ENCODE measurements around the gene MTMR11. TPM values are rescaled to one million over a fixed set of nuclear protein-coding genes. Genes with fewer than 3 reads are reported as not detected.

The MTMR11 gene
- total RNA-seq, 1 experiment from 2014 or later = 10.5 TPM

- Histone ChIP-seq H3K27ac (ENCODE audit: low read depth, low read length) (no peak overlapping the region), H3K4me1 (ENCODE audit: control insufficient read depth in 1 of 2, insufficient read depth in 2 of 2, low read length in 2 of 2) (peaks cover 21 to 47% of the 10 kb centered on the region in 2 experiments), H3K9me3 (ENCODE audit: control insufficient read depth in 1 of 2, insufficient read depth in 1 of 2, low read depth in 1 of 2, low read length in 2 of 2) (no peaks in the 10 kb centered on the region), H2AFZ (ENCODE audit: low read depth, low read length, poor library complexity, severe bottlenecking) (no peak overlapping the region), H3K9me2 (ENCODE audit: insufficient read depth) (no peaks in the 10 kb centered on the region), H4K20me1 (ENCODE audit: insufficient read depth) (no peaks in the 10 kb centered on the region), H3K27me3 (ENCODE audit: insufficient read depth, low read length) (no peaks in the 10 kb centered on the region), H3K9ac (ENCODE audit: low read length) (no peak overlapping the region), H3K4me2 (ENCODE audit: low read length) (no peak overlapping the region), H3K36me3 (ENCODE audit: control insufficient read depth in 1 of 2, insufficient read depth in 2 of 2, low read length in 2 of 2) (no peaks in the 10 kb centered on the region), H3K4me3 (replicated peaks in 1 of 2; ENCODE audit: low read depth in 1 of 2, low read length in 2 of 2) (no peak overlapping the region), H3K79me2 (ENCODE audit: insufficient read depth, low read length) (no peaks in the 10 kb centered on the region)
- ChIA-PET RAD21 (ENCODE audit: low non-redundant PET in 1 of 2, low total read pairs in 2 of 2, uncharacterized antibody in 2 of 2, unreplicated experiment in 2 of 2) (no interaction called here), POLR2A (interaction anchor here (1.1 kb wide), 1 partner anchor 47 kb away, joined by 3 read pairs; a partner anchor contains a TSS), CTCF (no interaction called here)
- DNase-seq (ENCODE audit: low read depth, low spot score) (no peak), ATAC-seq (no peak)
- no TSS peak for BruUV-seq (replicated peaks)
- intact Hi-C loops (cut with micrococcal nuclease) = no loop called here
- TF ChIP-seq EZH2phosphoT487 (IDR thresholded peaks at IDR 0.05; ENCODE audit: borderline replicate concordance) (no peak), SP1 (IDR thresholded peaks at IDR 0.05; ENCODE audit: low read depth) (no peak), TCF7L2 (IDR thresholded peaks at IDR 0.05; ENCODE audit: borderline replicate concordance, extremely low read depth, insufficient read depth, insufficient read length) (no peak), ZFX (IDR thresholded peaks at IDR 0.05) (no peak), CEBPB (IDR thresholded peaks at IDR 0.05; ENCODE audit: low read depth) (no peak), SRF (IDR thresholded peaks at IDR 0.05; ENCODE audit: low read depth) (no peak), ZNF274 (IDR thresholded peaks at IDR 0.05; ENCODE audit: low read depth, low read length) (no peak)
- TF ChIP-seq, protein P1, sequence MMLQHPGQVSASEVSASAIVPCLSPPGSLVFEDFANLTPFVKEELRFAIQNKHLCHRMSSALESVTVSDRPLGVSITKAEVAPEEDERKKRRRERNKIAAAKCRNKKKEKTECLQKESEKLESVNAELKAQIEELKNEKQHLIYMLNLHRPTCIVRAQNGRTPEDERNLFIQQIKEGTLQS (IDR thresholded peaks at IDR 0.05) = no peak
- TF ChIP-seq, protein P2, sequence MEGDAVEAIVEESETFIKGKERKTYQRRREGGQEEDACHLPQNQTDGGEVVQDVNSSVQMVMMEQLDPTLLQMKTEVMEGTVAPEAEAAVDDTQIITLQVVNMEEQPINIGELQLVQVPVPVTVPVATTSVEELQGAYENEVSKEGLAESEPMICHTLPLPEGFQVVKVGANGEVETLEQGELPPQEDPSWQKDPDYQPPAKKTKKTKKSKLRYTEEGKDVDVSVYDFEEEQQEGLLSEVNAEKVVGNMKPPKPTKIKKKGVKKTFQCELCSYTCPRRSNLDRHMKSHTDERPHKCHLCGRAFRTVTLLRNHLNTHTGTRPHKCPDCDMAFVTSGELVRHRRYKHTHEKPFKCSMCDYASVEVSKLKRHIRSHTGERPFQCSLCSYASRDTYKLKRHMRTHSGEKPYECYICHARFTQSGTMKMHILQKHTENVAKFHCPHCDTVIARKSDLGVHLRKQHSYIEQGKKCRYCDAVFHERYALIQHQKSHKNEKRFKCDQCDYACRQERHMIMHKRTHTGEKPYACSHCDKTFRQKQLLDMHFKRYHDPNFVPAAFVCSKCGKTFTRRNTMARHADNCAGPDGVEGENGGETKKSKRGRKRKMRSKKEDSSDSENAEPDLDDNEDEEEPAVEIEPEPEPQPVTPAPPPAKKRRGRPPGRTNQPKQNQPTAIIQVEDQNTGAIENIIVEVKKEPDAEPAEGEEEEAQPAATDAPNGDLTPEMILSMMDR (IDR thresholded peaks at IDR 0.05 in 2 of 3, conservative IDR thresholded peaks at IDR 0.05 in 1 of 3; ENCODE audit: borderline replicate concordance in 1 of 3, insufficient read depth in 1 of 3, low read depth in 2 of 3, low read length in 2 of 3) = no peak
Observed at GRCh38 chr1:149934356-149934755, 2.3 kb downstream of the MTMR11 start.

Data from HCT116 (cell line).